Keratinocyte (primary cell): Measurements from ENCODE around the gene ANO10. TPM values are rescaled to one million over a fixed set of nuclear protein-coding genes. Genes with fewer than 3 reads are reported as not detected.

Experiments used
- DNase-seq: peaks from one replicate; pipeline ENCODE4 v3.0.0-alpha.2; 2011; ENCODE audit warnings: low read depth, missing footprints, low spot score
- FAIRE-seq: peaks from 2 replicates; lab custom pipeline; 2011; peaks lifted over from hg19 to GRCh38; lab: Jason Lieb, UNC
- H2AFZ ChIP-seq: 2 replicates; pipeline ENCODE4 v1.6.0; 2012; ENCODE audit warnings: low read length, control low read depth, inconsistent platforms; ENCODE audit not compliant: control insufficient read depth
- H3K27ac ChIP-seq: 2 replicates; pipeline ENCODE4 v1.5.1; 2011; ENCODE audit warnings: low read length; ENCODE audit not compliant: control insufficient read depth, insufficient read depth
- H3K27me3 ChIP-seq: 3 replicates; pipeline ENCODE4 v1.6.0; 2011; ENCODE audit warnings: low read length; ENCODE audit not compliant: control insufficient read depth, insufficient read depth; ENCODE audit errors: extremely low read depth
- H3K36me3 ChIP-seq, 2 experiments: 2 replicates in 1 of 2; 3 replicates in 1 of 2; pipeline ENCODE4 v1.5.1; 2011; ENCODE audit warnings: low read length in 2 of 2, mild to moderate bottlenecking in 1 of 2; ENCODE audit not compliant: control insufficient read depth in 2 of 2, insufficient read depth in 2 of 2; ENCODE audit errors: extremely low read depth in 1 of 2
- H3K4me1 ChIP-seq: 3 replicates; pipeline ENCODE4 v1.5.1; 2011; ENCODE audit warnings: low read length; ENCODE audit not compliant: control insufficient read depth, insufficient read depth; ENCODE audit errors: extremely low read depth
- H3K4me2 ChIP-seq: 3 replicates; pipeline ENCODE4 v1.6.0; 2011; ENCODE audit warnings: low read depth, low read length; ENCODE audit not compliant: control insufficient read depth, insufficient read depth; ENCODE audit errors: extremely low read depth
- H3K4me3 ChIP-seq, 3 experiments: fragments of 200-600 bp in 1 of 3; sonication (generic) in 1 of 3; 2 replicates in 2 of 3; 3 replicates in 1 of 3; pipeline ENCODE4 v1.5.1; 2011 to 2016; ENCODE audit warnings: low read length in 3 of 3, mild to moderate bottlenecking in 3 of 3, control low read depth in 2 of 3, inconsistent platforms in 1 of 3, low read depth in 1 of 3, mixed read lengths in 1 of 3, mixed run types in 1 of 3, moderate library complexity in 1 of 3; ENCODE audit not compliant: control insufficient read depth in 2 of 3, insufficient read depth in 2 of 3; ENCODE audit errors: extremely low read depth in 1 of 3
- H3K79me2 ChIP-seq: 2 replicates; pipeline ENCODE4 v1.6.0; 2012; ENCODE audit warnings: low read length; ENCODE audit not compliant: control insufficient read depth, insufficient read depth
- H3K9ac ChIP-seq: 3 replicates; pipeline ENCODE4 v1.6.0; 2011; ENCODE audit warnings: low read length; ENCODE audit not compliant: control insufficient read depth, insufficient read depth; ENCODE audit errors: extremely low read depth
- H3K9me1 ChIP-seq: 3 replicates; pipeline ENCODE4 v1.6.0; 2011; ENCODE audit warnings: low read length; ENCODE audit not compliant: control insufficient read depth, insufficient read depth; ENCODE audit errors: extremely low read depth
- H3K9me3 ChIP-seq: 2 replicates; pipeline ENCODE4 v1.5.1; 2012; ENCODE audit warnings: low read depth, low read length; ENCODE audit not compliant: control insufficient read depth
- H4K20me1 ChIP-seq: 3 replicates; pipeline ENCODE4 v1.6.0; 2011; ENCODE audit warnings: low read length; ENCODE audit not compliant: control insufficient read depth, insufficient read depth; ENCODE audit errors: extremely low read depth
- EZH2 ChIP-seq: IDR thresholded peaks from one replicate; pipeline ENCODE4 v1.6.1; 2012; ENCODE audit warnings: inconsistent platforms, mild to moderate bottlenecking, low read length, moderate library complexity
- dilution Hi-C: fragments of 300-500 bp; cut with MboI; formaldehyde crosslinking; loops from one replicate; pipeline ENCODE4 v1.7.0; 2020; ENCODE audit warnings: low sequenced_read_pairs; ENCODE audit not compliant: extremely low pct_ligation_motif_present
- polyA plus RNA-seq, 5 experiments: library from polyadenylated mRNA; depleted of rRNA in 3 of 5; stranded (reverse) in 3 of 5; stranded (forward) in 1 of 5; unstranded in 1 of 5; fragments of >200 nt; gene quantifications; 1 replicate in 1 of 5; 2 replicates in 3 of 5; 3 replicates in 1 of 5; pipeline versions ENCODE4 v1.2.1 to v1.2.3, GENCODE V29; 2011 to 2012; ENCODE audit warnings: missing spikeins in 2 of 5, low read depth in 1 of 5, low replicate concordance in 1 of 5
- TF ChIP-seq, protein P1 (sequence below), 3 experiments: IDR thresholded peaks in 1 of 3; conservative IDR thresholded peaks in 1 of 3; optimal IDR thresholded peaks in 1 of 3; 2 replicates in 2 of 3; 3 replicates in 1 of 3; pipeline versions ENCODE3 to v1.5.1; 2011; ENCODE audit warnings: low read length in 3 of 3, mild to moderate bottlenecking in 3 of 3, moderate library complexity in 2 of 3, control low read depth in 1 of 3, inconsistent platforms in 1 of 3; ENCODE audit not compliant: insufficient read depth in 2 of 3; ENCODE audit errors: extremely low read depth in 1 of 3

The ANO10 gene
- polyA plus RNA-seq, 1 donor (not counting 4 experiments of a cell fraction or from before 2014, with no cell fraction given): 48.8 TPM

DNA sequence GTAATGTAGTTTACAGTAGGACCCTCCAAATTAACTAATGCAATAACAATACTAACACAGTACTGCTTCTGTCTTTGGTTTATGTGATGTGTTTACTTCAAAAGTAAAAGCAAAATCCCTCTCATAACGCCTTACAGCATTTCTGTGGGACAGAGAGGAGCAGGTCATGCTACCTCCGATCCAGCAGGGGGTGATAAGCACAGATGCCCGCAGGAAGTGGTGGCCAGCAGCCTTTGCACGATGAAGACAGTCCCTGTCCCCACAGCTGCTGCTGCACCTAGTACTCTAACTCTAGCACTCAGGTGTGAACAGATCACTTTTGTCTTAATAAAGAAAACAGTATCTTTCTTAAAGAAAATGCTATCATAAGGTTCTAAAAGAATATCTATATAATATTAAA lies 38.3 kb downstream of the ANO10 start:
- H3K4me1 ChIP-seq: peaks cover 19% of the 10 kb centered on the region
- H3K27ac ChIP-seq: no peak overlapping the region
- DNase-seq (no peak), FAIRE-seq (no peak)
- no peak overlapping the region for H2AFZ ChIP-seq
- H3K79me2 ChIP-seq: no peaks in the 10 kb centered on the region
- no peak overlapping the region for H3K9ac ChIP-seq
- no peak overlapping the region for H3K4me3 ChIP-seq
- H3K27me3 ChIP-seq: no peaks in the 10 kb centered on the region
- no peaks in the 10 kb centered on the region for H4K20me1 ChIP-seq
- no peak overlapping the region for H3K4me2 ChIP-seq
- no peaks in the 10 kb centered on the region for H3K36me3 ChIP-seq
- no peak for TF ChIP-seq EZH2
- TF ChIP-seq, protein P1, sequence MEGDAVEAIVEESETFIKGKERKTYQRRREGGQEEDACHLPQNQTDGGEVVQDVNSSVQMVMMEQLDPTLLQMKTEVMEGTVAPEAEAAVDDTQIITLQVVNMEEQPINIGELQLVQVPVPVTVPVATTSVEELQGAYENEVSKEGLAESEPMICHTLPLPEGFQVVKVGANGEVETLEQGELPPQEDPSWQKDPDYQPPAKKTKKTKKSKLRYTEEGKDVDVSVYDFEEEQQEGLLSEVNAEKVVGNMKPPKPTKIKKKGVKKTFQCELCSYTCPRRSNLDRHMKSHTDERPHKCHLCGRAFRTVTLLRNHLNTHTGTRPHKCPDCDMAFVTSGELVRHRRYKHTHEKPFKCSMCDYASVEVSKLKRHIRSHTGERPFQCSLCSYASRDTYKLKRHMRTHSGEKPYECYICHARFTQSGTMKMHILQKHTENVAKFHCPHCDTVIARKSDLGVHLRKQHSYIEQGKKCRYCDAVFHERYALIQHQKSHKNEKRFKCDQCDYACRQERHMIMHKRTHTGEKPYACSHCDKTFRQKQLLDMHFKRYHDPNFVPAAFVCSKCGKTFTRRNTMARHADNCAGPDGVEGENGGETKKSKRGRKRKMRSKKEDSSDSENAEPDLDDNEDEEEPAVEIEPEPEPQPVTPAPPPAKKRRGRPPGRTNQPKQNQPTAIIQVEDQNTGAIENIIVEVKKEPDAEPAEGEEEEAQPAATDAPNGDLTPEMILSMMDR (optimal IDR thresholded peaks at IDR 0.05 in 1 of 3, IDR thresholded peaks at IDR 0.05 in 1 of 3, conservative IDR thresholded peaks at IDR 0.05 in 1 of 3; ENCODE audit: extremely low read depth in 1 of 3, insufficient read depth in 2 of 3, low read length in 3 of 3): peak in 1 of 3 experiments; percentile 12
- H3K9me1 ChIP-seq: no peaks in the 10 kb centered on the region
- H3K9me3 ChIP-seq: no peaks in the 10 kb centered on the region
- dilution Hi-C loops: no loop called here

GRCh38 chr3:43582866-43583265 lies 38.9 kb downstream of the ANO10 start:
- TF ChIP-seq, protein P1 (optimal IDR thresholded peaks at IDR 0.05 in 1 of 3, IDR thresholded peaks at IDR 0.05 in 1 of 3, conservative IDR thresholded peaks at IDR 0.05 in 1 of 3; ENCODE audit: extremely low read depth in 1 of 3, insufficient read depth in 2 of 3, low read length in 3 of 3): no peak
- no peak for TF ChIP-seq EZH2
- FAIRE-seq (no peak), DNase-seq (no peak)
- peaks cover 19% of the 10 kb centered on the region for H3K4me1 ChIP-seq
- no peaks in the 10 kb centered on the region for H3K9me3 ChIP-seq
- H3K4me2 ChIP-seq: no peak overlapping the region
- no peak overlapping the region for H3K4me3 ChIP-seq
- no peak overlapping the region for H3K9ac ChIP-seq
- no peak overlapping the region for H2AFZ ChIP-seq
- no peaks in the 10 kb centered on the region for H3K36me3 ChIP-seq
- no peaks in the 10 kb centered on the region for H3K27me3 ChIP-seq
- dilution Hi-C loops: no loop called here
- H3K27ac ChIP-seq: no peak overlapping the region
- no peaks in the 10 kb centered on the region for H3K79me2 ChIP-seq
- no peaks in the 10 kb centered on the region for H3K9me1 ChIP-seq
- H4K20me1 ChIP-seq: no peaks in the 10 kb centered on the region
